ENCODE results near the gene PIAS4. TPM values are rescaled to one million over a fixed set of nuclear protein-coding genes. Genes with fewer than 3 reads are reported as not detected.
A peak's percentile ranks its signal among the peaks of the same experiment; 100 is the strongest.

PIAS4 gene
- total and polyA plus RNA-seq, 2 of the 13 experiments (the other 11 are each of a cell fraction or from before 2014, with no cell fraction given), result 9.0 to 20.1 TPM

DNA sequence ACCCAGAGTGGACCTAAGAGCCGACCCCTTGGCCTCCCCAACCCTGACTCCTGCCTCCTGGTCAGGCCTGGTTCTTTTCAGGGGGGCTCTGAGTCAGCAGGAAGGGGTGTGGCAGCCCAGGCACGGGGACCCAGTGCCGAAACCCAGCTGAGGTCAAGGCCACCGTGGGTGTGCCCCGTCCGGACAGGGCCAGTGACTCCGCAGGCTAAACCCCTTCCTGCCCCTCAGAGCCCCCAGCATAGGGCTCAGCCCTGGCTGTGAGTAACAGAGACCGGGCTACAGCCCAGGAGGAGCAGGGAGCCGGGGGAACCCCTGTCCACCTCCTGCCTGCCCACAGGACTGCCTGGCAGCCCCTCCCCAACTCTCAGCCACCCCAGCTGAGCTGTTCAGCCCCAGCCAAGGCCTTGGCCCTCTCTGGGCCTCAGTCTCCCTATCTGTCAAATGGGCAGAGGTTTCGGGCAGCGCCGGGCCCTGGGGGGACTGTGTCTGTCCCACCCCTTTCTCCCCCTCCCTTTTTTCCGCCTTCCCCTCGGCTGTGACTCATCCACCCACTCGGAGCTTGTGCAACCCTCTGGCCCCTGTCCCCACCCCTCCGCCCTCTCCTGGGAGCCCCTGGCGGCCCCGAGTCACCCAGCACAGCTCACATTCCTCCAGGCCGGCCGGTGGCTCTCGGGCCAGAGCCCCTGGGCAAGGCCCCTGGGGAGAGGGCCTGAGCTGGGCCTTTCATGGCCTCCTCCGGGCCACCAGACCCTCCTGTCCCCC is 50.6 kb downstream of the PIAS4 start (continued):
- TF ChIP-seq, protein P1, sequence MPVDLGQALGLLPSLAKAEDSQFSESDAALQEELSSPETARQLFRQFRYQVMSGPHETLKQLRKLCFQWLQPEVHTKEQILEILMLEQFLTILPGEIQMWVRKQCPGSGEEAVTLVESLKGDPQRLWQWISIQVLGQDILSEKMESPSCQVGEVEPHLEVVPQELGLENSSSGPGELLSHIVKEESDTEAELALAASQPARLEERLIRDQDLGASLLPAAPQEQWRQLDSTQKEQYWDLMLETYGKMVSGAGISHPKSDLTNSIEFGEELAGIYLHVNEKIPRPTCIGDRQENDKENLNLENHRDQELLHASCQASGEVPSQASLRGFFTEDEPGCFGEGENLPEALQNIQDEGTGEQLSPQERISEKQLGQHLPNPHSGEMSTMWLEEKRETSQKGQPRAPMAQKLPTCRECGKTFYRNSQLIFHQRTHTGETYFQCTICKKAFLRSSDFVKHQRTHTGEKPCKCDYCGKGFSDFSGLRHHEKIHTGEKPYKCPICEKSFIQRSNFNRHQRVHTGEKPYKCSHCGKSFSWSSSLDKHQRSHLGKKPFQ (CRISPR knock-in tag; IDR thresholded peaks at IDR 0.05; ENCODE audit: insufficient replicate concordance), result no peak
- TF ChIP-seq MAFF (IDR thresholded peaks at IDR 0.05; ENCODE audit: low read depth, low read length) (no peak), ZNF552 (CRISPR knock-in tag; IDR thresholded peaks at IDR 0.05; ENCODE audit: borderline replicate concordance) (no peak), ZNF180 (CRISPR knock-in tag; IDR thresholded peaks at IDR 0.05; ENCODE audit: borderline replicate concordance, low read depth) (no peak), ZFP1 (CRISPR knock-in tag; IDR thresholded peaks at IDR 0.05) (no peak), ZNF251 (CRISPR knock-in tag; IDR thresholded peaks at IDR 0.05) (no peak), ZNF577 (CRISPR knock-in tag; IDR thresholded peaks at IDR 0.05; ENCODE audit: borderline replicate concordance, low read depth) (no peak), ZBTB7B (CRISPR knock-in tag; IDR thresholded peaks at IDR 0.05) (peak; percentile 84), ZNF264 (CRISPR knock-in tag; IDR thresholded peaks at IDR 0.05) (0 out of 2 replicates have a peak, but pooled peaks have one; percentile 63), U2AF1 (optimal IDR thresholded peaks at IDR 0.05; ENCODE audit: low read depth, low read length) (peak; percentile 36), SMAD3 (CRISPR knock-in tag; IDR thresholded peaks at IDR 0.05) (0 out of 2 replicates have a peak, but pooled peaks have one; percentile 40), YY1 (IDR thresholded peaks at IDR 0.05; ENCODE audit: insufficient read depth, insufficient replicate concordance, low read depth, low read length) (peak; percentile 60), POLR2A (IDR thresholded peaks at IDR 0.05; ENCODE audit: insufficient read depth in 1 of 2, low read depth in 2 of 2, low read length in 2 of 2) (peak; percentile 78 to 80), ZNF790 (CRISPR knock-in tag; IDR thresholded peaks at IDR 0.05; ENCODE audit: borderline replicate concordance) (no peak), ZNF451 (CRISPR knock-in tag; IDR thresholded peaks at IDR 0.05) (no peak), MAFK (conservative IDR thresholded peaks at IDR 0.05 in 1 of 2, IDR thresholded peaks at IDR 0.05 in 1 of 2; ENCODE audit: low read length in 2 of 2) (no peak; a peak in 1 of 4 replicates), JDP2 (CRISPR knock-in tag; IDR thresholded peaks at IDR 0.05; ENCODE audit: borderline replicate concordance) (no peak), SUZ12 (IDR thresholded peaks at IDR 0.05; ENCODE audit: low read depth, low read length) (no peak), ZNF850 (CRISPR knock-in tag; conservative IDR thresholded peaks at IDR 0.05) (no peak)
- TF ChIP-seq, protein P2, sequence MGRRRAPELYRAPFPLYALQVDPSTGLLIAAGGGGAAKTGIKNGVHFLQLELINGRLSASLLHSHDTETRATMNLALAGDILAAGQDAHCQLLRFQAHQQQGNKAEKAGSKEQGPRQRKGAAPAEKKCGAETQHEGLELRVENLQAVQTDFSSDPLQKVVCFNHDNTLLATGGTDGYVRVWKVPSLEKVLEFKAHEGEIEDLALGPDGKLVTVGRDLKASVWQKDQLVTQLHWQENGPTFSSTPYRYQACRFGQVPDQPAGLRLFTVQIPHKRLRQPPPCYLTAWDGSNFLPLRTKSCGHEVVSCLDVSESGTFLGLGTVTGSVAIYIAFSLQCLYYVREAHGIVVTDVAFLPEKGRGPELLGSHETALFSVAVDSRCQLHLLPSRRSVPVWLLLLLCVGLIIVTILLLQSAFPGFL (CRISPR knock-in tag; IDR thresholded peaks at IDR 0.05), result no peak
- TF ChIP-seq, protein P3, sequence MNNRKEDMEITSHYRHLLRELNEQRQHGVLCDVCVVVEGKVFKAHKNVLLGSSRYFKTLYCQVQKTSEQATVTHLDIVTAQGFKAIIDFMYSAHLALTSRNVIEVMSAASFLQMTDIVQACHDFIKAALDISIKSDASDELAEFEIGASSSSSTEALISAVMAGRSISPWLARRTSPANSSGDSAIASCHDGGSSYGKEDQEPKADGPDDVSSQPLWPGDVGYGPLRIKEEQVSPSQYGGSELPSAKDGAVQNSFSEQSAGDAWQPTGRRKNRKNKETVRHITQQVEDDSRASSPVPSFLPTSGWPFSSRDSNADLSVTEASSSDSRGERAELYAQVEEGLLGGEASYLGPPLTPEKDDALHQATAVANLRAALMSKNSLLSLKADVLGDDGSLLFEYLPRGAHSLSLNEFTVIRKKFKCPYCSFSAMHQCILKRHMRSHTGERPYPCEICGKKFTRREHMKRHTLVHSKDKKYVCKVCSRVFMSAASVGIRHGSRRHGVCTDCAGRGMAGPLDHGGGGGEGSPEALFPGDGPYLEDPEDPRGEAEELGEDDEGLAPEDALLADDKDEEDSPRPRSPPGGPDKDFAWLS (CRISPR knock-in tag; IDR thresholded peaks at IDR 0.05; ENCODE audit: borderline replicate concordance), result 0 out of 2 replicates have a peak, but pooled peaks have one; percentile 58
- TF ChIP-seq, protein P4, sequence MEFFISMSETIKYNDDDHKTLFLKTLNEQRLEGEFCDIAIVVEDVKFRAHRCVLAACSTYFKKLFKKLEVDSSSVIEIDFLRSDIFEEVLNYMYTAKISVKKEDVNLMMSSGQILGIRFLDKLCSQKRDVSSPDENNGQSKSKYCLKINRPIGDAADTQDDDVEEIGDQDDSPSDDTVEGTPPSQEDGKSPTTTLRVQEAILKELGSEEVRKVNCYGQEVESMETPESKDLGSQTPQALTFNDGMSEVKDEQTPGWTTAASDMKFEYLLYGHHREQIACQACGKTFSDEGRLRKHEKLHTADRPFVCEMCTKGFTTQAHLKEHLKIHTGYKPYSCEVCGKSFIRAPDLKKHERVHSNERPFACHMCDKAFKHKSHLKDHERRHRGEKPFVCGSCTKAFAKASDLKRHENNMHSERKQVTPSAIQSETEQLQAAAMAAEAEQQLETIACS (CRISPR knock-in tag; IDR thresholded peaks at IDR 0.05), result no peak
- TF ChIP-seq, protein P5, sequence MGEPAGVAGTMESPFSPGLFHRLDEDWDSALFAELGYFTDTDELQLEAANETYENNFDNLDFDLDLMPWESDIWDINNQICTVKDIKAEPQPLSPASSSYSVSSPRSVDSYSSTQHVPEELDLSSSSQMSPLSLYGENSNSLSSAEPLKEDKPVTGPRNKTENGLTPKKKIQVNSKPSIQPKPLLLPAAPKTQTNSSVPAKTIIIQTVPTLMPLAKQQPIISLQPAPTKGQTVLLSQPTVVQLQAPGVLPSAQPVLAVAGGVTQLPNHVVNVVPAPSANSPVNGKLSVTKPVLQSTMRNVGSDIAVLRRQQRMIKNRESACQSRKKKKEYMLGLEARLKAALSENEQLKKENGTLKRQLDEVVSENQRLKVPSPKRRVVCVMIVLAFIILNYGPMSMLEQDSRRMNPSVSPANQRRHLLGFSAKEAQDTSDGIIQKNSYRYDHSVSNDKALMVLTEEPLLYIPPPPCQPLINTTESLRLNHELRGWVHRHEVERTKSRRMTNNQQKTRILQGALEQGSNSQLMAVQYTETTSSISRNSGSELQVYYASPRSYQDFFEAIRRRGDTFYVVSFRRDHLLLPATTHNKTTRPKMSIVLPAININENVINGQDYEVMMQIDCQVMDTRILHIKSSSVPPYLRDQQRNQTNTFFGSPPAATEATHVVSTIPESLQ (CRISPR knock-in tag; conservative IDR thresholded peaks at IDR 0.05), result no peak

Data from HepG2 (cell line).